ENCODE data around the gene CACNG4.

GRCh38 chr17:66920950-66921349 lies 43.6 kb upstream of the CACNG4 start:
- TF ChIP-seq CTCF (conservative IDR thresholded peaks at IDR 0.05) (no peak), ZFX (IDR thresholded peaks at IDR 0.05) (no peak)

Data from C4-2B (cell line).